ENCODE results near the gene PER2.

DNA sequence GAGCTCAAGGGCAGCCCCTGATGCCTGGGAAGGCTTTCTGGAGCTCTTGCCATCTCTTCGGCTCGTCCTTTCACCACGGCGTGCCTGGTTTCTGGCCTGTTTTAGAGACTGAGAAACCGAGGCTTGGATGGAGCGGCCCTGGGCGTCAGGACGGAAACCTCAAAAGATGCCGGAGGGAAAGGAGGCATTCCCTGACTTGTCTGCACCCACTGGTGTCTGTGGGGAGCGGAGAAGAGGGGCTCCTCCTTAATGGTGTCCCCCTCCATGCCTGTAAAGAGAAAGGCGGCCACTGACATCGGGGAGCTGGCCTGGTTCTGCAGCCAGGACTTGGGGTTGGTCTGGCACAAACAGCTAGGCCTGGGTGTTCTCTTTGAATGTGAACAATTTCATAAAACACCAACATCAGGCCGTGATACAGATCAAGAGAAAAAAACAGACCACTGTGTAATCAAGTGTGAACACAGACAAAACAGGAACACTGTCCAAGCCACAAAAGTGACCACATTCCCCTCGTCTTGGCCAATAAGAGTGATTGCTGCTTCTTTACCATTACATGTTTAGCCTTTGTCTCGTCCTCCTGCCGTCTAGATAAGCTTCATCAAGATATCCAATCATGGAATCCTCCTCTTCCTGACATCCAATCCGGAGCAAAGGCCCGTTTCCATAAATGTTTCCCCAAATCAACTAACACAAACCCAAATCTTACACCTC is 84.3 kb downstream of the PER2 start:
- TF ChIP-seq FOXK2 (IDR thresholded peaks at IDR 0.05) (no peak), SUZ12 (IDR thresholded peaks at IDR 0.05) (no peak), TARDBP (IDR thresholded peaks at IDR 0.05) (no peak), CTBP1 (IDR thresholded peaks at IDR 0.05; ENCODE audit: borderline replicate concordance) (no peak)
- TF ChIP-seq, protein P1, sequence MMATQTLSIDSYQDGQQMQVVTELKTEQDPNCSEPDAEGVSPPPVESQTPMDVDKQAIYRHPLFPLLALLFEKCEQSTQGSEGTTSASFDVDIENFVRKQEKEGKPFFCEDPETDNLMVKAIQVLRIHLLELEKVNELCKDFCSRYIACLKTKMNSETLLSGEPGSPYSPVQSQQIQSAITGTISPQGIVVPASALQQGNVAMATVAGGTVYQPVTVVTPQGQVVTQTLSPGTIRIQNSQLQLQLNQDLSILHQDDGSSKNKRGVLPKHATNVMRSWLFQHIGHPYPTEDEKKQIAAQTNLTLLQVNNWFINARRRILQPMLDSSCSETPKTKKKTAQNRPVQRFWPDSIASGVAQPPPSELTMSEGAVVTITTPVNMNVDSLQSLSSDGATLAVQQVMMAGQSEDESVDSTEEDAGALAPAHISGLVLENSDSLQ (IDR thresholded peaks at IDR 0.05), result no peak

Data from HEK293T (cell line).